GM23338 (cell line): ENCODE results near the gene CCNL1. TPM values are rescaled to one million over a fixed set of nuclear protein-coding genes. Genes with fewer than 3 reads are reported as not detected.

Experiments
- ATAC-seq: fragments of 200-7000 bp; cut with Tn5 transposase; 3 replicates; pipeline ENCODE4 v1.9.1; 2020
- DNase-seq: peaks from one replicate; pipeline ENCODE4 v3.0.0-alpha.2; 2015; ENCODE audit warnings: low spot score
- H2AFZ ChIP-seq: fragments of 200-600 bp; sonication (generic); 2 replicates; pipeline ENCODE4 v1.8.0; 2016; ENCODE audit warnings: antibody characterized with exemption, mild to moderate bottlenecking, moderate library complexity
- H3F3A ChIP-seq: fragments of 200-600 bp; sonication (generic); replicated peaks from 2 replicates; pipeline ENCODE4 v1.8.0; 2017; ENCODE audit warnings: antibody characterized with exemption, mixed run types, low read depth
- H3K27ac ChIP-seq: fragments of 200-600 bp; sonication (generic); 2 replicates; pipeline ENCODE4 v1.6.1; 2016; ENCODE audit warnings: low read depth
- H3K27me3 ChIP-seq: fragments of 200-600 bp; sonication (generic); 2 replicates; pipeline ENCODE4 v1.8.0; 2016; ENCODE audit warnings: mild to moderate bottlenecking, mixed run types, moderate library complexity; ENCODE audit not compliant: insufficient read depth
- H3K36me3 ChIP-seq: fragments of 200-600 bp; sonication (generic); 2 replicates; pipeline ENCODE4 v1.8.0; 2016; ENCODE audit warnings: mild to moderate bottlenecking; ENCODE audit not compliant: insufficient read depth
- H3K4me1 ChIP-seq: fragments of 200-600 bp; sonication (generic); 2 replicates; pipeline ENCODE4 v1.8.0; 2016; ENCODE audit warnings: mild to moderate bottlenecking, moderate library complexity; ENCODE audit not compliant: insufficient read depth
- H3K4me2 ChIP-seq: fragments of 200-600 bp; sonication (generic); 2 replicates; pipeline ENCODE4 v1.7.1; 2017; ENCODE audit warnings: mixed run types
- H3K4me3 ChIP-seq: fragments of 200-600 bp; sonication (generic); 2 replicates; pipeline ENCODE4 v1.6.1; 2016; ENCODE audit warnings: mixed run types
- H3K79me2 ChIP-seq: fragments of 200-600 bp; sonication (generic); replicated peaks from 2 replicates; pipeline ENCODE4 v1.8.0; 2017; ENCODE audit warnings: mild to moderate bottlenecking; ENCODE audit not compliant: insufficient read depth
- H3K9me2 ChIP-seq: fragments of 200-600 bp; sonication (generic); 2 replicates; pipeline ENCODE4 v1.8.0; 2017; ENCODE audit not compliant: insufficient read depth
- H4K20me1 ChIP-seq: fragments of 200-600 bp; sonication (generic); replicated peaks from 2 replicates; pipeline ENCODE4 v1.8.0; 2017; ENCODE audit warnings: mild to moderate bottlenecking; ENCODE audit not compliant: insufficient read depth
- H3K27ac Mint-ChIP-seq: 2 replicates; pipeline ENCODE4 v1.8.0; 2020; ENCODE audit warnings: inconsistent platforms, mild to moderate bottlenecking, moderate library complexity, mixed read lengths
- H3K27me3 Mint-ChIP-seq: 3 replicates; pipeline ENCODE4 v1.8.0; 2022; ENCODE audit warnings: low read depth, mild to moderate bottlenecking, moderate library complexity, mixed read lengths, inconsistent platforms; ENCODE audit not compliant: insufficient read depth, poor library complexity
- H3K36me3 Mint-ChIP-seq: 3 replicates; pipeline ENCODE4 v1.8.0; 2021; ENCODE audit warnings: low read depth, mild to moderate bottlenecking, inconsistent platforms, moderate library complexity, mixed read lengths
- H3K4me1 Mint-ChIP-seq: 3 replicates; pipeline ENCODE4 v1.8.0; 2020; ENCODE audit warnings: mild to moderate bottlenecking, inconsistent platforms, mixed read lengths
- H3K4me3 Mint-ChIP-seq: 3 replicates; pipeline ENCODE4 v1.8.0; 2021; ENCODE audit warnings: moderate library complexity, mild to moderate bottlenecking, inconsistent platforms, mixed read lengths
- H3K9me3 Mint-ChIP-seq: 3 replicates; pipeline ENCODE4 v1.8.0; 2020; ENCODE audit warnings: moderate library complexity, mild to moderate bottlenecking, inconsistent platforms, mixed read lengths
- CREB1 ChIP-seq: fragments of 250-450 bp; sonication (Bioruptor Pico); IDR thresholded peaks from 2 replicates; pipeline ENCODE4 v1.5.0; 2020; ENCODE audit warnings: low read depth, mild to moderate bottlenecking, moderate library complexity
- JUNB ChIP-seq: IDR thresholded peaks from one replicate; pipeline ENCODE4 v1.6.1; 2016; ENCODE audit warnings: antibody characterized with exemption; ENCODE audit not compliant: unreplicated experiment
- POLR2AphosphoS5 ChIP-seq: IDR thresholded peaks from 2 replicates; pipeline ENCODE4 v1.6.1; 2016; ENCODE audit warnings: antibody characterized with exemption, low read depth
- ZNF331 ChIP-seq: fragments of 250-450 bp; sonication (Bioruptor Pico); IDR thresholded peaks from 2 replicates; pipeline ENCODE4 v1.5.0; 2020; ENCODE audit warnings: low read depth, mild to moderate bottlenecking, moderate library complexity
- polyA plus RNA-seq: library from polyadenylated mRNA; unstranded; fragments of >200 nt; fragmentation: Nextera tagmentation; extraction: Ambion mirVana; gene quantifications from 2 replicates; pipeline ENCODE4 v1.2.1, GENCODE V29; 2016
- total RNA-seq: library from RNA; depleted of rRNA; stranded (reverse); fragments of >200 nt; shearing (Covaris generic); gene quantifications from 2 replicates; pipeline ENCODE4 v1.2.3, GENCODE V29; 2014
- TF ChIP-seq, protein P1 (sequence below), 2 experiments: fragments of 200-600 bp in 1 of 2; sonication (generic) in 1 of 2; conservative IDR thresholded peaks; 2 replicates each; pipeline versions ENCODE4 v1.5.1 to v1.6.1; 2016 to 2017; ENCODE audit warnings: antibody characterized with exemption in 2 of 2, low read depth in 2 of 2, mild to moderate bottlenecking in 2 of 2, moderate library complexity in 1 of 2
- TF ChIP-seq, protein P2 (sequence below): fragments of 250-450 bp; sonication (Bioruptor Pico); IDR thresholded peaks from 2 replicates; pipeline ENCODE4 v1.5.0; 2020; ENCODE audit warnings: mild to moderate bottlenecking, moderate library complexity
- TF ChIP-seq, protein P3 (sequence below): IDR thresholded peaks from one replicate; pipeline ENCODE4 v1.6.1; 2018; ENCODE audit warnings: antibody characterized with exemption; ENCODE audit not compliant: unreplicated experiment

CCNL1 gene
- total and polyA plus RNA-seq, 2 experiments from 2014 or later: 108 to 134 TPM

DNA sequence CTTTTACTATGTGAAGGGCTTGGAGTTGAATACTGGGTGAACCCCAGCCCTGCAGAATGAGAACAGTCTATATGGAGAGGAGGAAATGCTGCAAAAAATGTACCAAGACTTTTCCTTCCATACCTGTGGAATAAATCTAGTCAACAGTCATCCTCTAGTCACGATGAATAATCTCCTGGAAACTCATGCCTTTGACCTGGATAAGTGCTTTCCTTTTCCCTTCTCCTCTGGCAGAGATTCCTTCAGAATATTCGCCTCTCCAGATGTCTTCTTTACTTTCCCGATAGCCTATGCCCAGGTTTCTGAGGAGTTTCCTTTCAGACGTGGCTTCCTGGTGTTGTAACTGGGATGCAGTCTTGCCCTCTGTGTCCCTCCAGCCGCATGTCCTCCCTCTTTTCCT lies 28.1 kb downstream of the CCNL1 start (continued):
- TF ChIP-seq POLR2AphosphoS5: no peak
- TF ChIP-seq, protein P1, sequence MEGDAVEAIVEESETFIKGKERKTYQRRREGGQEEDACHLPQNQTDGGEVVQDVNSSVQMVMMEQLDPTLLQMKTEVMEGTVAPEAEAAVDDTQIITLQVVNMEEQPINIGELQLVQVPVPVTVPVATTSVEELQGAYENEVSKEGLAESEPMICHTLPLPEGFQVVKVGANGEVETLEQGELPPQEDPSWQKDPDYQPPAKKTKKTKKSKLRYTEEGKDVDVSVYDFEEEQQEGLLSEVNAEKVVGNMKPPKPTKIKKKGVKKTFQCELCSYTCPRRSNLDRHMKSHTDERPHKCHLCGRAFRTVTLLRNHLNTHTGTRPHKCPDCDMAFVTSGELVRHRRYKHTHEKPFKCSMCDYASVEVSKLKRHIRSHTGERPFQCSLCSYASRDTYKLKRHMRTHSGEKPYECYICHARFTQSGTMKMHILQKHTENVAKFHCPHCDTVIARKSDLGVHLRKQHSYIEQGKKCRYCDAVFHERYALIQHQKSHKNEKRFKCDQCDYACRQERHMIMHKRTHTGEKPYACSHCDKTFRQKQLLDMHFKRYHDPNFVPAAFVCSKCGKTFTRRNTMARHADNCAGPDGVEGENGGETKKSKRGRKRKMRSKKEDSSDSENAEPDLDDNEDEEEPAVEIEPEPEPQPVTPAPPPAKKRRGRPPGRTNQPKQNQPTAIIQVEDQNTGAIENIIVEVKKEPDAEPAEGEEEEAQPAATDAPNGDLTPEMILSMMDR (conservative IDR thresholded peaks at IDR 0.05; ENCODE audit: low read depth in 2 of 2): no peak
- TF ChIP-seq, protein P2, sequence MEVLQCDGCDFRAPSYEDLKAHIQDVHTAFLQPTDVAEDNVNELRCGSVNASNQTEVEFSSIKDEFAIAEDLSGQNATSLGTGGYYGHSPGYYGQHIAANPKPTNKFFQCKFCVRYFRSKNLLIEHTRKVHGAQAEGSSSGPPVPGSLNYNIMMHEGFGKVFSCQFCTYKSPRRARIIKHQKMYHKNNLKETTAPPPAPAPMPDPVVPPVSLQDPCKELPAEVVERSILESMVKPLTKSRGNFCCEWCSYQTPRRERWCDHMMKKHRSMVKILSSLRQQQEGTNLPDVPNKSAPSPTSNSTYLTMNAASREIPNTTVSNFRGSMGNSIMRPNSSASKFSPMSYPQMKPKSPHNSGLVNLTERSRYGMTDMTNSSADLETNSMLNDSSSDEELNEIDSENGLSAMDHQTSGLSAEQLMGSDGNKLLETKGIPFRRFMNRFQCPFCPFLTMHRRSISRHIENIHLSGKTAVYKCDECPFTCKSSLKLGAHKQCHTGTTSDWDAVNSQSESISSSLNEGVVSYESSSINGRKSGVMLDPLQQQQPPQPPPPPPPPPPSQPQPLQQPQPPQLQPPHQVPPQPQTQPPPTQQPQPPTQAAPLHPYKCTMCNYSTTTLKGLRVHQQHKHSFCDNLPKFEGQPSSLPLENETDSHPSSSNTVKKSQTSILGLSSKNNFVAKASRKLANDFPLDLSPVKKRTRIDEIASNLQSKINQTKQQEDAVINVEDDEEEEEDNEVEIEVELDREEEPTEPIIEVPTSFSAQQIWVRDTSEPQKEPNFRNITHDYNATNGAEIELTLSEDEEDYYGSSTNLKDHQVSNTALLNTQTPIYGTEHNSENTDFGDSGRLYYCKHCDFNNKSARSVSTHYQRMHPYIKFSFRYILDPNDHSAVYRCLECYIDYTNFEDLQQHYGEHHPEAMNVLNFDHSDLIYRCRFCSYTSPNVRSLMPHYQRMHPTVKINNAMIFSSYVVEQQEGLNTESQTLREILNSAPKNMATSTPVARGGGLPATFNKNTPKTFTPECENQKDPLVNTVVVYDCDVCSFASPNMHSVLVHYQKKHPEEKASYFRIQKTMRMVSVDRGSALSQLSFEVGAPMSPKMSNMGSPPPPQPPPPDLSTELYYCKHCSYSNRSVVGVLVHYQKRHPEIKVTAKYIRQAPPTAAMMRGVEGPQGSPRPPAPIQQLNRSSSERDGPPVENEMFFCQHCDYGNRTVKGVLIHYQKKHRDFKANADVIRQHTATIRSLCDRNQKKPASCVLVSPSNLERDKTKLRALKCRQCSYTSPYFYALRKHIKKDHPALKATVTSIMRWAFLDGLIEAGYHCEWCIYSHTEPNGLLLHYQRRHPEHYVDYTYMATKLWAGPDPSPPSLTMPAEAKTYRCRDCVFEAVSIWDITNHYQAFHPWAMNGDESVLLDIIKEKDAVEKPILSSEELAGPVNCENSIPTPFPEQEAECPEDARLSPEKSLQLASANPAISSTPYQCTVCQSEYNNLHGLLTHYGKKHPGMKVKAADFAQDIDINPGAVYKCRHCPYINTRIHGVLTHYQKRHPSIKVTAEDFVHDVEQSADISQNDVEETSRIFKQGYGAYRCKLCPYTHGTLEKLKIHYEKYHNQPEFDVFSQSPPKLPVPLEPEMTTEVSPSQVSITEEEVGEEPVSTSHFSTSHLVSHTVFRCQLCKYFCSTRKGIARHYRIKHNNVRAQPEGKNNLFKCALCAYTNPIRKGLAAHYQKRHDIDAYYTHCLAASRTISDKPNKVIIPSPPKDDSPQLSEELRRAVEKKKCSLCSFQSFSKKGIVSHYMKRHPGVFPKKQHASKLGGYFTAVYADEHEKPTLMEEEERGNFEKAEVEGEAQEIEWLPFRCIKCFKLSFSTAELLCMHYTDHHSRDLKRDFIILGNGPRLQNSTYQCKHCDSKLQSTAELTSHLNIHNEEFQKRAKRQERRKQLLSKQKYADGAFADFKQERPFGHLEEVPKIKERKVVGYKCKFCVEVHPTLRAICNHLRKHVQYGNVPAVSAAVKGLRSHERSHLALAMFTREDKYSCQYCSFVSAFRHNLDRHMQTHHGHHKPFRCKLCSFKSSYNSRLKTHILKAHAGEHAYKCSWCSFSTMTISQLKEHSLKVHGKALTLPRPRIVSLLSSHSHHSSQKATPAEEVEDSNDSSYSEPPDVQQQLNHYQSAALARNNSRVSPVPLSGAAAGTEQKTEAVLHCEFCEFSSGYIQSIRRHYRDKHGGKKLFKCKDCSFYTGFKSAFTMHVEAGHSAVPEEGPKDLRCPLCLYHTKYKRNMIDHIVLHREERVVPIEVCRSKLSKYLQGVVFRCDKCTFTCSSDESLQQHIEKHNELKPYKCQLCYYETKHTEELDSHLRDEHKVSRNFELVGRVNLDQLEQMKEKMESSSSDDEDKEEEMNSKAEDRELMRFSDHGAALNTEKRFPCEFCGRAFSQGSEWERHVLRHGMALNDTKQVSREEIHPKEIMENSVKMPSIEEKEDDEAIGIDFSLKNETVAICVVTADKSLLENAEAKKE (CRISPR knock-in tag): no peak
- no peak for TF ChIP-seq CREB1 (CRISPR knock-in tag)
- TF ChIP-seq JUNB: no peak
- no peak for TF ChIP-seq ZNF331

DNA sequence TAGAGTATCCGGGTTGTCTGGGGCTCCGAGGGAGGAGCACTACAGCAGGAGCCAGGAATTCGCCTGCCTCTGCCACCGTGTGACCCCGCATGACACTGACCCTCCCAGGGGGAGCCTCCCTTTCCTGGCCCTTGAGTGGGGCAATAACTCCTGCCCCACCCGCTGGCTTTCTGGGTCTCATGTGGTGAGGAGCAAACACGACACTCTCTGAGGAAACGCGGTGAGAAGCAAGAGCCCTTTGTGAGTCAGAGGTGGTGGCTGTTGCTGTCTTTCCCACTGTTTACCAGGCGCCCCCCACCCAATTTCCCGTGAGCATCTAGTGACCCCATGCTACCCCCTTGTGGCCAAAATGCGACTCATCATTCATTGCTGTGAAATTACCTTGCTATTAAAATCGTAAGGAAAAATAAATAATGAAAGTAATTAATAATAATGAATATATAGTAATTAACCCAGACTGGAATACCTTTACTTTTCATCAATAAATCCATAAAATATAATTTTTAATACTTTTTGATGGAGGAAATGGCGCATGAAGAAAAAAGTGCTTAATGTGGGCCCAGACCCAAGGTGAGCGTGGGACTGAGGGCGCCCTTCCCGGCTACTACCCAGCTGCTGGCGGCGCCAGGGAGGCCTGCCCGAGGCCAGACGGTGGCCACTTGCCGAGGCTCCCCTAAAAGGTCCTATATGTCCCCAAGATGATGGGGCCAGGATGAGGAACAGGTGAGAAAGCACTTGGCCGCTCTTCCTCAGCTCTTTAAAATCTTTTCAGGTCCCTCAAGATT lies 29.3 kb downstream of the CCNL1 start:
- peak overlapping the region; percentile 100 for H2AFZ ChIP-seq
- no peaks in the 10 kb centered on the region for H3K79me2 ChIP-seq
- H4K20me1 ChIP-seq: no peaks in the 10 kb centered on the region
- no peaks in the 10 kb centered on the region for H3K27me3 ChIP-seq
- no peaks in the 10 kb centered on the region for H3K36me3 ChIP-seq
- Mint-ChIP-seq H3K36me3 (no peaks in the 10 kb centered on the region), H3K27ac (peak overlapping the region; percentile 22), H3K27me3 (peaks cover 17% of the 10 kb centered on the region), H3K9me3 (no peaks in the 10 kb centered on the region), H3K4me1 (peaks cover 28% of the 10 kb centered on the region), H3K4me3 (peak overlapping the region; percentile 55; the same call in 2 of the 3 replicates)
- H3K4me2 ChIP-seq: peak overlapping the region; percentile 41; the same call in 1 of the 2 replicates
- peaks cover 5% of the 10 kb centered on the region; the same call in 1 of the 2 replicates for H3K9me2 ChIP-seq
- DNase-seq (peak; percentile 91), ATAC-seq (peak; percentile 71)
- H3K4me3 ChIP-seq: peak overlapping the region; percentile 11; the same call in 1 of the 2 replicates
- no peaks in the 10 kb centered on the region for H3F3A ChIP-seq
- H3K4me1 ChIP-seq: peaks cover 18% of the 10 kb centered on the region
- TF ChIP-seq, protein P3, sequence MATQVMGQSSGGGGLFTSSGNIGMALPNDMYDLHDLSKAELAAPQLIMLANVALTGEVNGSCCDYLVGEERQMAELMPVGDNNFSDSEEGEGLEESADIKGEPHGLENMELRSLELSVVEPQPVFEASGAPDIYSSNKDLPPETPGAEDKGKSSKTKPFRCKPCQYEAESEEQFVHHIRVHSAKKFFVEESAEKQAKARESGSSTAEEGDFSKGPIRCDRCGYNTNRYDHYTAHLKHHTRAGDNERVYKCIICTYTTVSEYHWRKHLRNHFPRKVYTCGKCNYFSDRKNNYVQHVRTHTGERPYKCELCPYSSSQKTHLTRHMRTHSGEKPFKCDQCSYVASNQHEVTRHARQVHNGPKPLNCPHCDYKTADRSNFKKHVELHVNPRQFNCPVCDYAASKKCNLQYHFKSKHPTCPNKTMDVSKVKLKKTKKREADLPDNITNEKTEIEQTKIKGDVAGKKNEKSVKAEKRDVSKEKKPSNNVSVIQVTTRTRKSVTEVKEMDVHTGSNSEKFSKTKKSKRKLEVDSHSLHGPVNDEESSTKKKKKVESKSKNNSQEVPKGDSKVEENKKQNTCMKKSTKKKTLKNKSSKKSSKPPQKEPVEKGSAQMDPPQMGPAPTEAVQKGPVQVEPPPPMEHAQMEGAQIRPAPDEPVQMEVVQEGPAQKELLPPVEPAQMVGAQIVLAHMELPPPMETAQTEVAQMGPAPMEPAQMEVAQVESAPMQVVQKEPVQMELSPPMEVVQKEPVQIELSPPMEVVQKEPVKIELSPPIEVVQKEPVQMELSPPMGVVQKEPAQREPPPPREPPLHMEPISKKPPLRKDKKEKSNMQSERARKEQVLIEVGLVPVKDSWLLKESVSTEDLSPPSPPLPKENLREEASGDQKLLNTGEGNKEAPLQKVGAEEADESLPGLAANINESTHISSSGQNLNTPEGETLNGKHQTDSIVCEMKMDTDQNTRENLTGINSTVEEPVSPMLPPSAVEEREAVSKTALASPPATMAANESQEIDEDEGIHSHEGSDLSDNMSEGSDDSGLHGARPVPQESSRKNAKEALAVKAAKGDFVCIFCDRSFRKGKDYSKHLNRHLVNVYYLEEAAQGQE: no peak
- TF ChIP-seq, protein P1 (conservative IDR thresholded peaks at IDR 0.05; ENCODE audit: low read depth in 2 of 2): peak; percentile 80 to 84
- no peak overlapping the region for H3K27ac ChIP-seq
